ENCODE measurements around the gene GAS7.

- TF ChIP-seq CTCF (IDR thresholded peaks at IDR 0.05): no peak
- TF ChIP-seq POLR2A (IDR thresholded peaks at IDR 0.05): no peak
These were observed 265.9 kb downstream of the GAS7 start for GRCh38 chr17:9932491-9932890.

All from gastroesophageal sphincter (tissue), 3 donors.